Measurements from ENCODE around the gene OPHN1.

- no peak for TF ChIP-seq CTCF (IDR thresholded peaks at IDR 0.05; ENCODE audit: poor library complexity, severe bottlenecking)
- TF ChIP-seq POLR2AphosphoS5 (IDR thresholded peaks at IDR 0.05): no peak
- no peak for TF ChIP-seq SMC3 (conservative IDR thresholded peaks at IDR 0.05; ENCODE audit: poor library complexity)
- no peak for TF ChIP-seq EZH2 (IDR thresholded peaks at IDR 0.05; ENCODE audit: borderline replicate concordance, insufficient read depth, low read length, poor library complexity, severe bottlenecking)
- TF ChIP-seq REST (IDR thresholded peaks at IDR 0.05; ENCODE audit: borderline replicate concordance): no peak
- TF ChIP-seq EP300 (conservative IDR thresholded peaks at IDR 0.05; ENCODE audit: poor library complexity, severe bottlenecking): no peak
- no peak for TF ChIP-seq RAD21 (conservative IDR thresholded peaks at IDR 0.05)
Measured at GRCh38 chrX:68209008-68209407, 224.3 kb downstream of the OPHN1 start.
